Osteoblast (primary cell): ENCODE results near the gene C11orf24. TPM values are rescaled to one million over a fixed set of nuclear protein-coding genes. Genes with fewer than 3 reads are reported as not detected.
A peak's percentile ranks its signal among the peaks of the same experiment; 100 is the strongest.

Experiments used
- DNase-seq: peaks from one replicate; pipeline ENCODE4 v3.0.0; 2011; ENCODE audit warnings: low spot score, mixed read lengths; ENCODE audit not compliant: insufficient read length; ENCODE audit errors: missing footprints
- H2AFZ ChIP-seq: 2 replicates; pipeline ENCODE4 v1.6.0; 2011; ENCODE audit warnings: mild to moderate bottlenecking, low read length
- H3K27ac ChIP-seq: 2 replicates; pipeline ENCODE4 v1.5.1; 2011; ENCODE audit warnings: mild to moderate bottlenecking, low read depth, low read length, moderate library complexity
- H3K27me3 ChIP-seq: 2 replicates; pipeline ENCODE4 v1.6.0; 2012; ENCODE audit warnings: mild to moderate bottlenecking, control low read depth, inconsistent platforms, low read length, moderate library complexity; ENCODE audit not compliant: insufficient read depth
- H3K36me3 ChIP-seq: 2 replicates; pipeline ENCODE4 v1.5.1; 2011; ENCODE audit warnings: mild to moderate bottlenecking, low read length, control low read depth, moderate library complexity; ENCODE audit not compliant: insufficient read depth
- H3K4me1 ChIP-seq: 2 replicates; pipeline ENCODE4 v1.5.1; 2011; ENCODE audit warnings: mild to moderate bottlenecking, low read length, control low read depth, moderate library complexity; ENCODE audit not compliant: insufficient read depth
- H3K4me2 ChIP-seq: 2 replicates; pipeline ENCODE4 v1.6.0; 2011; ENCODE audit warnings: mild to moderate bottlenecking, low read length; ENCODE audit not compliant: insufficient read depth
- H3K4me3 ChIP-seq: fragments of 200-600 bp; sonication (generic); 3 replicates; pipeline ENCODE4 v1.5.1; 2012; ENCODE audit warnings: mild to moderate bottlenecking, low read length, inconsistent platforms; ENCODE audit not compliant: insufficient read depth
- H3K79me2 ChIP-seq: 2 replicates; pipeline ENCODE4 v1.6.0; 2012; ENCODE audit warnings: mild to moderate bottlenecking, low read length, control low read depth, inconsistent platforms; ENCODE audit not compliant: insufficient read depth
- H3K9me3 ChIP-seq: 2 replicates; pipeline ENCODE4 v1.5.1; 2011; ENCODE audit warnings: low read depth, low read length, control low read depth
- H4K20me1 ChIP-seq: 2 replicates; pipeline ENCODE4 v1.6.0; 2012; ENCODE audit warnings: mild to moderate bottlenecking, low read length, control low read depth; ENCODE audit not compliant: insufficient read depth
- CTCF ChIP-seq: IDR thresholded peaks from 2 replicates; pipeline ENCODE4 v1.5.1; 2011; ENCODE audit warnings: mild to moderate bottlenecking, low read depth, low read length, moderate library complexity; ENCODE audit errors: extremely low read depth
- total RNA-seq: library from RNA; depleted of rRNA; stranded (reverse); fragments of >200 nt; gene quantifications from 2 replicates; pipeline ENCODE4 v1.2.3, GENCODE V29; 2012

The C11orf24 gene
- total RNA-seq, 1 donor, result 40.5 TPM

GRCh38 chr11:68215087-68215445 is 56.7 kb downstream of the C11orf24 start:
- no peak for DNase-seq
- Histone ChIP-seq H3K4me2 (no peak overlapping the region), H3K9me3 (no peaks in the 10 kb centered on the region), H2AFZ (no peak overlapping the region), H3K4me3 (no peak overlapping the region), H4K20me1 (peaks cover 24% of the 10 kb centered on the region), H3K27me3 (peaks cover 4% of the 10 kb centered on the region), H3K36me3 (no peaks in the 10 kb centered on the region), H3K4me1 (peaks cover 10% of the 10 kb centered on the region), H3K79me2 (peaks cover 26% of the 10 kb centered on the region), H3K27ac (no peak overlapping the region)
- TF ChIP-seq CTCF, result no peak

- Histone ChIP-seq H3K9me3 (no peaks in the 10 kb centered on the region), H3K4me1 (peaks cover 13% of the 10 kb centered on the region), H4K20me1 (peaks cover 31% of the 10 kb centered on the region), H3K79me2 (peaks cover 30% of the 10 kb centered on the region), H2AFZ (peak overlapping the region; percentile 78), H3K27ac (peak overlapping the region; percentile 82), H3K27me3 (peaks cover 4% of the 10 kb centered on the region), H3K4me2 (peak overlapping the region; percentile 86), H3K4me3 (peak overlapping the region; percentile 82), H3K36me3 (no peaks in the 10 kb centered on the region)
- no peak for TF ChIP-seq CTCF
- peak; percentile 74 for DNase-seq
Observed at GRCh38 chr11:68214173-68215086, 57.3 kb downstream of the C11orf24 start.

DNA sequence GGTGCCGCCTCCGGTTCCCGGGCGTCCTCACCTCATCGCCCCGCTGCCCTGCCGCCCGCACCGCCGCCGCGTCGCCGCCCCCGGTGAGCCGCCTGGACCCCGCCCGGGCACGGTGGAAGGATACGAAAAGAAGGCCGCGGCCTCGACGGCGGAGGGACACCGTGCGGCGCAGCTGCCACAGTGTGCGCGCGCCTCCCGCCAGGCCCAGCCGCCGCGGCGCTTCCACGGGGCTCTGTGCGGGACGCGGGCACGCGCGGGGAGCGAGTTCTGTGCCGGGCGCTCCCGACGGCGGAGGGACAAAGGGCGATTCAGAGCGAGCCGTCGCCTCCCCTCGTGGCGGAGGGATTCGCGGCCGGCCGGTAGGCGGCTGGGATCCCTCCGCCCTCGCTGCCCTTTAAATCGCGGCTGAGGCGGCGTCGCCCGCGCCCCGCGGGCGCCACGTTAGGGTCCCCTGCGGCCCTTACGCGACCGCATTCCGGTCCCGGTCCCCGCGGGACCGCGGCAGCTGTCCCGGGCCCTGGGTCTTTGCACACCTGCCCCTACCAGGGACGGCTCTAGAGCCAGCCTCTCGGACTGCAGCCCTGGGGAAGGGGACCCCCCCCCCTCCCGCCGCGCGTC is 58.1 kb downstream of the C11orf24 start:
- Histone ChIP-seq H3K27me3 (peaks cover 4% of the 10 kb centered on the region), H4K20me1 (peaks cover 39% of the 10 kb centered on the region), H3K27ac (peak overlapping the region; percentile 82), H3K9me3 (no peaks in the 10 kb centered on the region), H3K36me3 (no peaks in the 10 kb centered on the region), H3K4me1 (peaks cover 16% of the 10 kb centered on the region), H3K4me2 (peak overlapping the region; percentile 86), H2AFZ (peak overlapping the region; percentile 78), H3K4me3 (peak overlapping the region; percentile 82), H3K79me2 (peaks cover 37% of the 10 kb centered on the region)
- TF ChIP-seq CTCF, result no peak
- peak; percentile 98 for DNase-seq

GRCh38 chr11:68213135-68213515 is 58.6 kb downstream of the C11orf24 start, which contains the start of gene KMT5B:
Gene KMT5B (minus strand): TSS chr11:68213296. CDS start chr11:68190076, 23,220 bp downstream.
- Histone ChIP-seq H4K20me1 (peaks cover 44% of the 10 kb centered on the region), H3K79me2 (peaks cover 43% of the 10 kb centered on the region), H3K36me3 (no peaks in the 10 kb centered on the region), H3K27me3 (peaks cover 4% of the 10 kb centered on the region), H3K4me1 (peaks cover 16% of the 10 kb centered on the region), H2AFZ (peak within 1 kb of the TSS; percentile 78), H3K4me2 (peak within 1 kb of the TSS; percentile 90), H3K4me3 (peak within 1 kb of the TSS; percentile 90), H3K9me3 (no peaks in the 10 kb centered on the region), H3K27ac (peak within 1 kb of the TSS; percentile 82)
- peak; percentile 91 for DNase-seq
- no peak for TF ChIP-seq CTCF
